ENCODE data around the gene FMNL2. TPM values are rescaled to one million over a fixed set of nuclear protein-coding genes. Genes with fewer than 3 reads are reported as not detected.

FMNL2 gene
- total and polyA plus RNA-seq, 4 donors = 1.5 to 9.3 (median 5.1) TPM

DNA sequence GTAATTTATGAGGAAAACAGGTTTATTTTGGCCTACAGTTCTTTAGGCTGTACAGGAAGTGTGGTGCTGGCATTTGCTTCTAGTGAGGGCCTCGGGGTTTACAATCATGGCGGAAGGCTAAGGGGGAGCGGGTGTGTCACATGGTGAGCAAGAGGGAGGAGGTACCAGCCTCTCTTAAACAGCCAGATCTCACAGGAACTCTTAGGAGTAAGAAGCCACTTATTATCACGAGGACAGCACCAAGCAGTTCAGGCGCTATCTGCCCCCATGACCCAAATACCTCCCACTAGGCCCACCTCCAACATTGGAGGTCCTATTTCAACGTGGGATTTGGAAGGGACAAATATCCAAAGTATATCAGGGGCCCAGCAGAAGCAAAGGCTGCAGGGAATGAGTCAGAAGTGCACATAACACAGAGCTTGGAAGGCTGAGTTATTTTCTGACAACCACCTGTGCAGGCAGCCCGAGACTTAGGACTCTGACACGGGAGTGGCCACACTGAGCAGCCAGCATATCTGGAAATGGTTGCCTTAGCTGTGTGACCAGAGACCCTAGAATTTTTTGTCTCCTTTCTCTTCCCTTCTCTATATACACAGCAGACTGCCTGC is 211.4 kb downstream of the FMNL2 start:
- H3K36me3 ChIP-seq (ENCODE audit: control insufficient read depth in 4 of 4, insufficient read depth in 3 of 4, low read depth in 1 of 4, low read length in 3 of 4) = no peaks in the 10 kb centered on the region
- no peak overlapping the region for H3K9ac ChIP-seq (ENCODE audit: low read depth in 1 of 2, low read length in 2 of 2)
- TF ChIP-seq GABPA (IDR thresholded peaks at IDR 0.05 in 1 of 2, conservative IDR thresholded peaks at IDR 0.05 in 1 of 2) (no peak), NR2F2 (IDR thresholded peaks at IDR 0.05) (no peak), TAF1 (conservative IDR thresholded peaks at IDR 0.05) (no peak), HNF4G (IDR thresholded peaks at IDR 0.05) (no peak), EGR1 (IDR thresholded peaks at IDR 0.05; ENCODE audit: low read depth in 2 of 2) (no peak), RXRA (IDR thresholded peaks at IDR 0.05) (no peak), YY1 (IDR thresholded peaks at IDR 0.05) (no peak), JUND (IDR thresholded peaks at IDR 0.05) (no peak), SP1 (IDR thresholded peaks at IDR 0.05) (no peak), RAD21 (IDR thresholded peaks at IDR 0.05) (no peak), FOXA2 (IDR thresholded peaks at IDR 0.05) (no peak)
- TF ChIP-seq, protein P1, sequence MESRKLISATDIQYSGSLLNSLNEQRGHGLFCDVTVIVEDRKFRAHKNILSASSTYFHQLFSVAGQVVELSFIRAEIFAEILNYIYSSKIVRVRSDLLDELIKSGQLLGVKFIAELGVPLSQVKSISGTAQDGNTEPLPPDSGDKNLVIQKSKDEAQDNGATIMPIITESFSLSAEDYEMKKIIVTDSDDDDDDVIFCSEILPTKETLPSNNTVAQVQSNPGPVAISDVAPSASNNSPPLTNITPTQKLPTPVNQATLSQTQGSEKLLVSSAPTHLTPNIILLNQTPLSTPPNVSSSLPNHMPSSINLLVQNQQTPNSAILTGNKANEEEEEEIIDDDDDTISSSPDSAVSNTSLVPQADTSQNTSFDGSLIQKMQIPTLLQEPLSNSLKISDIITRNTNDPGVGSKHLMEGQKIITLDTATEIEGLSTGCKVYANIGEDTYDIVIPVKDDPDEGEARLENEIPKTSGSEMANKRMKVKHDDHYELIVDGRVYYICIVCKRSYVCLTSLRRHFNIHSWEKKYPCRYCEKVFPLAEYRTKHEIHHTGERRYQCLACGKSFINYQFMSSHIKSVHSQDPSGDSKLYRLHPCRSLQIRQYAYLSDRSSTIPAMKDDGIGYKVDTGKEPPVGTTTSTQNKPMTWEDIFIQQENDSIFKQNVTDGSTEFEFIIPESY (IDR thresholded peaks at IDR 0.05) = no peak
- TF ChIP-seq, protein P2, sequence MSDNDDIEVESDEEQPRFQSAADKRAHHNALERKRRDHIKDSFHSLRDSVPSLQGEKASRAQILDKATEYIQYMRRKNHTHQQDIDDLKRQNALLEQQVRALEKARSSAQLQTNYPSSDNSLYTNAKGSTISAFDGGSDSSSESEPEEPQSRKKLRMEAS (IDR thresholded peaks at IDR 0.05) = no peak
- TF ChIP-seq, protein P3, sequence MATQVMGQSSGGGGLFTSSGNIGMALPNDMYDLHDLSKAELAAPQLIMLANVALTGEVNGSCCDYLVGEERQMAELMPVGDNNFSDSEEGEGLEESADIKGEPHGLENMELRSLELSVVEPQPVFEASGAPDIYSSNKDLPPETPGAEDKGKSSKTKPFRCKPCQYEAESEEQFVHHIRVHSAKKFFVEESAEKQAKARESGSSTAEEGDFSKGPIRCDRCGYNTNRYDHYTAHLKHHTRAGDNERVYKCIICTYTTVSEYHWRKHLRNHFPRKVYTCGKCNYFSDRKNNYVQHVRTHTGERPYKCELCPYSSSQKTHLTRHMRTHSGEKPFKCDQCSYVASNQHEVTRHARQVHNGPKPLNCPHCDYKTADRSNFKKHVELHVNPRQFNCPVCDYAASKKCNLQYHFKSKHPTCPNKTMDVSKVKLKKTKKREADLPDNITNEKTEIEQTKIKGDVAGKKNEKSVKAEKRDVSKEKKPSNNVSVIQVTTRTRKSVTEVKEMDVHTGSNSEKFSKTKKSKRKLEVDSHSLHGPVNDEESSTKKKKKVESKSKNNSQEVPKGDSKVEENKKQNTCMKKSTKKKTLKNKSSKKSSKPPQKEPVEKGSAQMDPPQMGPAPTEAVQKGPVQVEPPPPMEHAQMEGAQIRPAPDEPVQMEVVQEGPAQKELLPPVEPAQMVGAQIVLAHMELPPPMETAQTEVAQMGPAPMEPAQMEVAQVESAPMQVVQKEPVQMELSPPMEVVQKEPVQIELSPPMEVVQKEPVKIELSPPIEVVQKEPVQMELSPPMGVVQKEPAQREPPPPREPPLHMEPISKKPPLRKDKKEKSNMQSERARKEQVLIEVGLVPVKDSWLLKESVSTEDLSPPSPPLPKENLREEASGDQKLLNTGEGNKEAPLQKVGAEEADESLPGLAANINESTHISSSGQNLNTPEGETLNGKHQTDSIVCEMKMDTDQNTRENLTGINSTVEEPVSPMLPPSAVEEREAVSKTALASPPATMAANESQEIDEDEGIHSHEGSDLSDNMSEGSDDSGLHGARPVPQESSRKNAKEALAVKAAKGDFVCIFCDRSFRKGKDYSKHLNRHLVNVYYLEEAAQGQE (IDR thresholded peaks at IDR 0.05) = no peak
- TF ChIP-seq, protein P4, sequence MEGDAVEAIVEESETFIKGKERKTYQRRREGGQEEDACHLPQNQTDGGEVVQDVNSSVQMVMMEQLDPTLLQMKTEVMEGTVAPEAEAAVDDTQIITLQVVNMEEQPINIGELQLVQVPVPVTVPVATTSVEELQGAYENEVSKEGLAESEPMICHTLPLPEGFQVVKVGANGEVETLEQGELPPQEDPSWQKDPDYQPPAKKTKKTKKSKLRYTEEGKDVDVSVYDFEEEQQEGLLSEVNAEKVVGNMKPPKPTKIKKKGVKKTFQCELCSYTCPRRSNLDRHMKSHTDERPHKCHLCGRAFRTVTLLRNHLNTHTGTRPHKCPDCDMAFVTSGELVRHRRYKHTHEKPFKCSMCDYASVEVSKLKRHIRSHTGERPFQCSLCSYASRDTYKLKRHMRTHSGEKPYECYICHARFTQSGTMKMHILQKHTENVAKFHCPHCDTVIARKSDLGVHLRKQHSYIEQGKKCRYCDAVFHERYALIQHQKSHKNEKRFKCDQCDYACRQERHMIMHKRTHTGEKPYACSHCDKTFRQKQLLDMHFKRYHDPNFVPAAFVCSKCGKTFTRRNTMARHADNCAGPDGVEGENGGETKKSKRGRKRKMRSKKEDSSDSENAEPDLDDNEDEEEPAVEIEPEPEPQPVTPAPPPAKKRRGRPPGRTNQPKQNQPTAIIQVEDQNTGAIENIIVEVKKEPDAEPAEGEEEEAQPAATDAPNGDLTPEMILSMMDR (IDR thresholded peaks at IDR 0.05; ENCODE audit: low read depth, low read length, missing input control) = no peak
- 86% methylated on average over 8 of the region's 8 CpGs for WGBS
- no peaks in the 10 kb centered on the region for H3K9me3 ChIP-seq (ENCODE audit: control insufficient read depth in 4 of 4, low read length in 3 of 4)
- DNase-seq (ENCODE audit: low spot score) = no peak
- H3K27me3 ChIP-seq (ENCODE audit: control insufficient read depth in 4 of 4, insufficient read depth in 4 of 4, low read length in 3 of 4) = no peaks in the 10 kb centered on the region
- no peak overlapping the region for H3K27ac ChIP-seq (ENCODE audit: low read depth in 1 of 2, low read length in 2 of 2)
- peaks cover 0 to 3% (median 0%) of the 10 kb centered on the region in 4 donors for H3K4me1 ChIP-seq (ENCODE audit: control insufficient read depth in 4 of 4, insufficient read depth in 4 of 4, low read length in 3 of 4)
- no peak overlapping the region for H3K4me3 ChIP-seq (ENCODE audit: low read depth in 1 of 3, low read length in 3 of 3)
